K562 (cell line): ENCODE results near the gene HOXB6. TPM values are rescaled to one million over a fixed set of nuclear protein-coding genes. Genes with fewer than 3 reads are reported as not detected.

ENCODE experiments used
- ATF2 ChIP-seq: sonication (generic); formaldehyde crosslinking; IDR thresholded peaks from 2 replicates; pipeline ENCODE4 v1.8.1; 2022; ENCODE audit warnings: missing genetic modification reagents
- CREM ChIP-seq: IDR thresholded peaks from 2 replicates; pipeline ENCODE4 v1.6.1; 2014; ENCODE audit warnings: antibody characterized with exemption, low read depth
- ESRRA ChIP-seq: fragments of 450-650 bp; IDR thresholded peaks from 2 replicates; pipeline ENCODE4 v1.6.1; 2014; ENCODE audit warnings: low read depth, mild to moderate bottlenecking, moderate library complexity, borderline replicate concordance
- ETS1 ChIP-seq: conservative IDR thresholded peaks from 2 replicates; pipeline ENCODE4 v1.6.1; 2011; ENCODE audit warnings: low read depth, mild to moderate bottlenecking, low read length; ENCODE audit not compliant: control insufficient read depth
- NCOA1 ChIP-seq: fragments of 450-650 bp; IDR thresholded peaks from 2 replicates; pipeline ENCODE4 v1.6.1; 2016; ENCODE audit warnings: low read depth
- NEUROD1 ChIP-seq: fragments of 150-350 bp; IDR thresholded peaks from 2 replicates; pipeline ENCODE4 v1.6.1; 2014; ENCODE audit warnings: borderline replicate concordance, low read length, low read depth; ENCODE audit not compliant: partially characterized antibody
- PBX2 ChIP-seq, 2 experiments: IDR thresholded peaks in 1 of 2; conservative IDR thresholded peaks in 1 of 2; 2 replicates each; pipeline ENCODE4 v1.6.1; 2016; ENCODE audit warnings: low read depth in 2 of 2, mild to moderate bottlenecking in 1 of 2, missing compliant biosample characterization in 1 of 2, missing genetic modification characterization in 1 of 2, moderate library complexity in 1 of 2
- RREB1 ChIP-seq: fragments of 250-450 bp; sonication (Bioruptor Pico); IDR thresholded peaks from 2 replicates; pipeline ENCODE4 v1.4.0; 2020
- SAFB ChIP-seq: fragments of 200-400 bp; formaldehyde crosslinking; IDR thresholded peaks from 2 replicates; pipeline ENCODE4 v1.6.1; 2017; ENCODE audit warnings: low read depth, low read length, borderline replicate concordance
- SRF ChIP-seq, 2 experiments: fragments of 250-450, 450-650 bp in 1 of 2; sonication (Bioruptor Pico) in 1 of 2; sonication (generic) in 1 of 2; formaldehyde crosslinking; IDR thresholded peaks; 2 replicates each; pipeline versions ENCODE4 v1.5.0 to v1.5.1; 2020 to 2022; ENCODE audit warnings: mild to moderate bottlenecking in 1 of 2, missing genetic modification reagents in 1 of 2
- polyA plus RNA-seq, 8 experiments: library from polyadenylated mRNA; depleted of rRNA in 4 of 8; stranded (reverse) in 5 of 8; unstranded in 3 of 8; fragments of >200 nt; fragmentation: Nextera tagmentation in 2 of 8; fragmentation: Illumina TruSeq in 1 of 8; extraction: Ambion mirVana in 2 of 8; extraction: Trizol in 1 of 8; gene quantifications; 2 replicates each; pipeline versions ENCODE4 v1.2.1 to v1.2.3, GENCODE V29; 2011 to 2014; ENCODE audit warnings: inconsistent platforms in 1 of 8, missing spikeins in 1 of 8
- total RNA-seq, 7 experiments: library from RNA; depleted of rRNA in 6 of 7; stranded (reverse); fragments of >200 nt in 6 of 7; fragmentation: Illumina TruSeq in 2 of 7; extraction: Trizol in 2 of 7; gene quantifications; 2 replicates each; pipeline versions ENCODE4 v1.2.1 to v1.2.3, GENCODE V29; 2011 to 2021; ENCODE audit warnings: low replicate concordance in 1 of 7

HOXB6 gene
- total and polyA plus RNA-seq, 9 of the 15 experiments (the other 6 are each of a cell fraction or from before 2014, with no cell fraction given) = 1.2 to 14.8 (median 4.9) TPM

GRCh38 chr17:48626245-48627117 lies 21.7 kb upstream of the HOXB6 start, which contains the start of gene HOXB9 (continued):
- TF ChIP-seq RREB1 (CRISPR knock-in tag) (peak; percentile 53; the same call in 1 of the 2 replicates), PBX2 (CRISPR knock-in tag; IDR thresholded peaks at IDR 0.05; ENCODE audit: low read depth) (peak; percentile 89), PBX2 (tag; conservative IDR thresholded peaks at IDR 0.05; ENCODE audit: low read depth) (peak; percentile 99), ESRRA (peak; percentile 84; the same call in 1 of the 2 replicates), NEUROD1 (peak; percentile 89), ATF2 (peak; percentile 72; the same call in 1 of the 2 replicates), NCOA1 (peak; percentile 89), SAFB (no peak), CREM (peak; percentile 97), ETS1 (peak; percentile 30; the same call in 1 of the 2 replicates), SRF (CRISPR knock-in tag; IDR thresholded peaks at IDR 0.05) (peak in 1 of 2 experiments; percentile 86; a peak in 2 of 4 replicates)
